K562 (cell line): ENCODE measurements around the gene MSTO1. TPM values are rescaled to one million over a fixed set of nuclear protein-coding genes. Genes with fewer than 3 reads are reported as not detected.

ENCODE experiments used
- CTBP1 ChIP-seq: fragments of 450-650 bp; IDR thresholded peaks from 2 replicates; pipeline ENCODE4 v1.6.1; 2016; ENCODE audit warnings: borderline replicate concordance
- HOMEZ ChIP-seq: fragments of 250-450 bp; sonication (Bioruptor Pico); IDR thresholded peaks from 2 replicates; pipeline ENCODE4 v1.4.0; 2020; ENCODE audit warnings: mild to moderate bottlenecking, moderate library complexity
- KLF13 ChIP-seq: fragments of 450-650 bp; IDR thresholded peaks from 2 replicates; pipeline ENCODE4 v1.6.1; 2016; ENCODE audit warnings: missing genetic modification characterization, low read depth, mild to moderate bottlenecking, missing compliant biosample characterization, moderate library complexity, borderline replicate concordance
- RAD21 ChIP-seq, 2 experiments: fragments of 250-450 bp in 1 of 2; fragments of 450-650 bp in 1 of 2; sonication (Bioruptor Pico) in 1 of 2; formaldehyde crosslinking in 1 of 2; IDR thresholded peaks in 1 of 2; conservative IDR thresholded peaks in 1 of 2; 2 replicates each; pipeline versions ENCODE4 v1.4.0 to v1.8.0; 2020 to 2022; ENCODE audit warnings: mild to moderate bottlenecking in 2 of 2, moderate library complexity in 1 of 2
- RBM22 ChIP-seq: fragments of 200-400 bp; formaldehyde crosslinking; IDR thresholded peaks from 2 replicates; pipeline ENCODE4 v1.6.1; 2018; ENCODE audit warnings: low read length, low read depth; ENCODE audit not compliant: poor library complexity, severe bottlenecking
- SAFB ChIP-seq: fragments of 200-400 bp; formaldehyde crosslinking; IDR thresholded peaks from 2 replicates; pipeline ENCODE4 v1.6.1; 2017; ENCODE audit warnings: low read depth, low read length, borderline replicate concordance
- SMAD2 ChIP-seq: fragments of 150-350 bp; IDR thresholded peaks from 2 replicates; pipeline ENCODE4 v1.6.1; 2014; ENCODE audit warnings: low read depth, mild to moderate bottlenecking, low read length
- SREBF1 ChIP-seq: fragments of 150-350 bp; IDR thresholded peaks from 2 replicates; pipeline ENCODE4 v1.6.1; 2014; ENCODE audit warnings: antibody characterized with exemption, low read depth, low read length, borderline replicate concordance
- TAF7 ChIP-seq: fragments of 450-650 bp; IDR thresholded peaks from 2 replicates; pipeline ENCODE4 v1.6.1; 2016; ENCODE audit warnings: missing genetic modification characterization, missing compliant biosample characterization
- TCF3 ChIP-seq: sonication (generic); formaldehyde crosslinking; IDR thresholded peaks from 2 replicates; pipeline ENCODE4 v1.4.0; 2020; ENCODE audit warnings: mild to moderate bottlenecking, missing genetic modification reagents
- WHSC1 ChIP-seq: IDR thresholded peaks from one replicate; pipeline ENCODE4 v1.6.1; 2012; ENCODE audit warnings: low read length, control low read depth, inconsistent platforms
- ZBTB43 ChIP-seq: sonication (generic); formaldehyde crosslinking; IDR thresholded peaks from 2 replicates; pipeline ENCODE4 v1.8.0; 2023; ENCODE audit warnings: mild to moderate bottlenecking, missing genetic modification reagents
- ZNF395 ChIP-seq: fragments of 200-800 bp; sonication (Bioruptor generic); IDR thresholded peaks from 2 replicates; pipeline ENCODE4 v1.6.1; 2017; ENCODE audit warnings: missing genetic modification characterization, missing compliant biosample characterization
- polyA plus RNA-seq, 8 experiments: library from polyadenylated mRNA; depleted of rRNA in 4 of 8; stranded (reverse) in 5 of 8; unstranded in 3 of 8; fragments of >200 nt; fragmentation: Nextera tagmentation in 2 of 8; fragmentation: Illumina TruSeq in 1 of 8; extraction: Ambion mirVana in 2 of 8; extraction: Trizol in 1 of 8; gene quantifications; 2 replicates each; pipeline versions ENCODE4 v1.2.1 to v1.2.3, GENCODE V29; 2011 to 2014; ENCODE audit warnings: inconsistent platforms in 1 of 8, missing spikeins in 1 of 8
- total RNA-seq, 7 experiments: library from RNA; depleted of rRNA in 6 of 7; stranded (reverse); fragments of >200 nt in 6 of 7; fragmentation: Illumina TruSeq in 2 of 7; extraction: Trizol in 2 of 7; gene quantifications; 2 replicates each; pipeline versions ENCODE4 v1.2.1 to v1.2.3, GENCODE V29; 2011 to 2021; ENCODE audit warnings: low replicate concordance in 1 of 7
- TF ChIP-seq, protein P1 (sequence below): sonication (generic); formaldehyde crosslinking; IDR thresholded peaks from 2 replicates; pipeline ENCODE4 v1.8.0; 2022; ENCODE audit warnings: mild to moderate bottlenecking, missing genetic modification reagents
- TF ChIP-seq, protein P2 (sequence below): fragments of 450-650 bp; IDR thresholded peaks from one replicate; pipeline ENCODE4 v1.6.1; 2018; ENCODE audit warnings: mild to moderate bottlenecking, moderate library complexity; ENCODE audit not compliant: partially characterized antibody
- TF ChIP-seq, protein P3 (sequence below): IDR thresholded peaks from 2 replicates; pipeline ENCODE4 v1.6.1; 2016; ENCODE audit warnings: missing genetic modification characterization, missing compliant biosample characterization

Gene MSTO1
- total and polyA plus RNA-seq, 9 of the 15 experiments (the other 6 are each of a cell fraction or from before 2014, with no cell fraction given) = 18.8 to 71.1 (median 47.3) TPM

DNA sequence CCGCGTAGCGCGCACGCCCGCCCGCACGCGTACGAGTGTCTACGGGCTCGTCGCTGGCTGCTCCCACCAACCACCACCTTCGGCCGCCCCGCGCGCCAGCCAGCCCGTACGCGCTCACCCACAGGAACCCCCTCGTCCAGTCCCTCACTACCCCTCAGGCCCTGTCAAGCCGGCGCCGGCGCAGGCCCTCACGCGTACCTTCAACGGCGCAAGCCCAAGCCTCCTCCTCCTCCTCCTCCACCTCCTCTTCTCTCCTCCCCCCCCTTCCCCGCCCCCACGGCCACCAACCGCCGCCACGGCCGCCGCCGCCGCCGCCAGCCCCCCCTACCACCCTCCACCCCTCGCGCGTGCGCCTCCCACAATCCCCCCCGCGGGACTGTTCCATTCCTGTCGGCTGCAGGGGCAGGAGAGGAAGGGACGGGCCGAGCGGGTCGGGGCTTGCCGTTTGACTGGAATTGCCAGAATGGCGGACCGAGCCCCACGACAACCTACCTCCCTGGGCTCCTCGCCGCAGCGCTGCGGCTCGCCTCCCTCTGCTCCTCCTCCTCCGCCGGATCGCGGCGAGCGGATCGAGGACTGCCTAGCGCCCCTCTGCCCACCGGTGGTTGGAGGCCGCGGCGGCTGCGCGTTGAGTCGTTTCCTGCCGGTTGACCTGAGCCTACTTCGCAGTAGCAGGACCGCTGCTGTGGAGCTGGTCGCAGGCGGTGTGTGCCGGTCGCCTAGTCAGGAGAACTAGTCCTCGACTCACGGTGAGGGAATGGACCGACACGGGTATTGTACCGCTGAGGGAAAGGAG lies 47.2 kb upstream of the MSTO1 start, which contains the start of gene ASH1L (continued):
- peak; percentile 69; the same call in 1 of the 2 replicates for TF ChIP-seq HOMEZ (CRISPR knock-in tag)
- TF ChIP-seq, protein P1, sequence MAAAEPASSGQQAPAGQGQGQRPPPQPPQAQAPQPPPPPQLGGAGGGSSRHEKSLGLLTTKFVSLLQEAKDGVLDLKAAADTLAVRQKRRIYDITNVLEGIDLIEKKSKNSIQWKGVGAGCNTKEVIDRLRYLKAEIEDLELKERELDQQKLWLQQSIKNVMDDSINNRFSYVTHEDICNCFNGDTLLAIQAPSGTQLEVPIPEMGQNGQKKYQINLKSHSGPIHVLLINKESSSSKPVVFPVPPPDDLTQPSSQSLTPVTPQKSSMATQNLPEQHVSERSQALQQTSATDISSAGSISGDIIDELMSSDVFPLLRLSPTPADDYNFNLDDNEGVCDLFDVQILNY (CRISPR knock-in tag) = peak; percentile 65; the same call in 1 of the 2 replicates
- TF ChIP-seq, protein P2, sequence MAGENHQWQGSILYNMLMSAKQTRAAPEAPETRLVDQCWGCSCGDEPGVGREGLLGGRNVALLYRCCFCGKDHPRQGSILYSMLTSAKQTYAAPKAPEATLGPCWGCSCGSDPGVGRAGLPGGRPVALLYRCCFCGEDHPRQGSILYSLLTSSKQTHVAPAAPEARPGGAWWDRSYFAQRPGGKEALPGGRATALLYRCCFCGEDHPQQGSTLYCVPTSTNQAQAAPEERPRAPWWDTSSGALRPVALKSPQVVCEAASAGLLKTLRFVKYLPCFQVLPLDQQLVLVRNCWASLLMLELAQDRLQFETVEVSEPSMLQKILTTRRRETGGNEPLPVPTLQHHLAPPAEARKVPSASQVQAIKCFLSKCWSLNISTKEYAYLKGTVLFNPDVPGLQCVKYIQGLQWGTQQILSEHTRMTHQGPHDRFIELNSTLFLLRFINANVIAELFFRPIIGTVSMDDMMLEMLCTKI = no peak
- TF ChIP-seq SAFB = no peak
- TF ChIP-seq, protein P3, sequence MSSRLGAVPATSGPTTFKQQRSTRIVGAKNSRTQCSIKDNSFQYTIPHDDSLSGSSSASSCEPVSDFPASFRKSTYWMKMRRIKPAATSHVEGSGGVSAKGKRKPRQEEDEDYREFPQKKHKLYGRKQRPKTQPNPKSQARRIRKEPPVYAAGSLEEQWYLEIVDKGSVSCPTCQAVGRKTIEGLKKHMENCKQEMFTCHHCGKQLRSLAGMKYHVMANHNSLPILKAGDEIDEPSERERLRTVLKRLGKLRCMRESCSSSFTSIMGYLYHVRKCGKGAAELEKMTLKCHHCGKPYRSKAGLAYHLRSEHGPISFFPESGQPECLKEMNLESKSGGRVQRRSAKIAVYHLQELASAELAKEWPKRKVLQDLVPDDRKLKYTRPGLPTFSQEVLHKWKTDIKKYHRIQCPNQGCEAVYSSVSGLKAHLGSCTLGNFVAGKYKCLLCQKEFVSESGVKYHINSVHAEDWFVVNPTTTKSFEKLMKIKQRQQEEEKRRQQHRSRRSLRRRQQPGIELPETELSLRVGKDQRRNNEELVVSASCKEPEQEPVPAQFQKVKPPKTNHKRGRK (tag) = no peak
- peak; percentile 69; the same call in 1 of the 2 replicates for TF ChIP-seq CTBP1
- TF ChIP-seq ZBTB43 (CRISPR knock-in tag) = 0 out of 2 replicates have a peak, but pooled peaks have one; percentile 68
- peak; percentile 70; the same call in 1 of the 2 replicates for TF ChIP-seq KLF13
- TF ChIP-seq RAD21 (CRISPR knock-in tag; conservative IDR thresholded peaks at IDR 0.05 in 1 of 2, IDR thresholded peaks at IDR 0.05 in 1 of 2) = no peak
- peak; percentile 95 for TF ChIP-seq TAF7 (tag)
- no peak; the same call in 1 of the 2 replicates for TF ChIP-seq ZNF395 (CRISPR knock-in tag)
- TF ChIP-seq TCF3 (CRISPR knock-in tag) = no peak; the same call in 1 of the 2 replicates
- no peak for TF ChIP-seq WHSC1
- TF ChIP-seq SMAD2 = no peak
- peak; percentile 72 for TF ChIP-seq RBM22
- TF ChIP-seq SREBF1 = 0 out of 2 replicates have a peak, but pooled peaks have one; percentile 73
